Stimulated activated CD4-positive, alpha-beta T cell treated with anti-CD3 and anti-CD28 coated beads, TNF-alpha, amount 100 ng/mL, for 1 hour (primary cell): ENCODE data around the gene MT1X.

ENCODE experiments used
- DNase-seq, 3 donors: peaks; one replicate each; pipeline ENCODE4 v3.0.0-alpha.2; 2020; ENCODE audit warnings: low read depth in 3 of 3, low spot score in 1 of 3

MT1X gene

GRCh38 chr16:56677474-56677873 is 4.8 kb upstream of the MT1X start:
- no peak for DNase-seq

- no peak for DNase-seq
Measured at GRCh38 chr16:56679078-56679730, 3.1 kb upstream of the MT1X start.

- DNase-seq: no peak
Measured at GRCh38 chr16:56679818-56680217, 2.5 kb upstream of the MT1X start.

- no peak for DNase-seq
Measured at GRCh38 chr16:56682703-56683397, 580 bp downstream of the MT1X start.

GRCh38 chr16:56683424-56684172 is 1.3 kb downstream of the MT1X start:
- DNase-seq: no peak

GRCh38 chr16:56684256-56684925 is 2.1 kb downstream of the MT1X start:
- no peak for DNase-seq

GRCh38 chr16:56684926-56685590 is 2.8 kb downstream of the MT1X start:
- no peak for DNase-seq

GRCh38 chr16:56686758-56687157 is 4.5 kb downstream of the MT1X start:
- no peak for DNase-seq

- DNase-seq: no peak
Measured at GRCh38 chr16:56688762-56689161, 6.5 kb downstream of the MT1X start.

- DNase-seq: no peak
Measured at GRCh38 chr16:56689171-56689570, 6.9 kb downstream of the MT1X start.

- no peak for DNase-seq
Measured at GRCh38 chr16:56690420-56691122, 8.3 kb downstream of the MT1X start.

GRCh38 chr16:56691885-56692284 is 9.6 kb downstream of the MT1X start:
- no peak for DNase-seq

- no peak for DNase-seq
Measured at GRCh38 chr16:56695246-56695645, 13.0 kb downstream of the MT1X start.

- DNase-seq: no peak
Measured at GRCh38 chr16:56697456-56698155, 15.3 kb downstream of the MT1X start.

GRCh38 chr16:56700195-56700594 is 17.9 kb downstream of the MT1X start:
- no peak for DNase-seq

GRCh38 chr16:56700631-56701030 is 18.4 kb downstream of the MT1X start:
- no peak for DNase-seq

GRCh38 chr16:56701534-56701933 is 19.3 kb downstream of the MT1X start:
- DNase-seq: no peak

GRCh38 chr16:56702836-56703235 is 20.6 kb downstream of the MT1X start:
- no peak for DNase-seq

GRCh38 chr16:56708525-56709442 is 26.5 kb downstream of the MT1X start:
- DNase-seq: no peak
